GM12892 (cell line): ENCODE measurements around the gene ZDHHC14.

ENCODE experiments used
- DNase-seq: peaks from one replicate; pipeline ENCODE4 v3.0.0; 2011; ENCODE audit not compliant: insufficient read length
- FAIRE-seq: peaks from 2 replicates; lab custom pipeline; 2011; peaks lifted over from hg19 to GRCh38; lab: Jason Lieb, UNC
- POLR2A ChIP-seq: IDR thresholded peaks from 2 replicates; pipeline ENCODE4 v1.6.1; 2011; ENCODE audit warnings: low read depth, low read length, control low read depth
- POLR2AphosphoS5 ChIP-seq: IDR thresholded peaks from 2 replicates; pipeline ENCODE4 v1.6.1; 2011; ENCODE audit warnings: low read depth, low read length, control low read depth
- TAF1 ChIP-seq: IDR thresholded peaks from 2 replicates; pipeline ENCODE4 v1.6.1; 2011; ENCODE audit warnings: low read depth, mild to moderate bottlenecking, control low read depth, low read length, borderline replicate concordance

The ZDHHC14 gene

DNA sequence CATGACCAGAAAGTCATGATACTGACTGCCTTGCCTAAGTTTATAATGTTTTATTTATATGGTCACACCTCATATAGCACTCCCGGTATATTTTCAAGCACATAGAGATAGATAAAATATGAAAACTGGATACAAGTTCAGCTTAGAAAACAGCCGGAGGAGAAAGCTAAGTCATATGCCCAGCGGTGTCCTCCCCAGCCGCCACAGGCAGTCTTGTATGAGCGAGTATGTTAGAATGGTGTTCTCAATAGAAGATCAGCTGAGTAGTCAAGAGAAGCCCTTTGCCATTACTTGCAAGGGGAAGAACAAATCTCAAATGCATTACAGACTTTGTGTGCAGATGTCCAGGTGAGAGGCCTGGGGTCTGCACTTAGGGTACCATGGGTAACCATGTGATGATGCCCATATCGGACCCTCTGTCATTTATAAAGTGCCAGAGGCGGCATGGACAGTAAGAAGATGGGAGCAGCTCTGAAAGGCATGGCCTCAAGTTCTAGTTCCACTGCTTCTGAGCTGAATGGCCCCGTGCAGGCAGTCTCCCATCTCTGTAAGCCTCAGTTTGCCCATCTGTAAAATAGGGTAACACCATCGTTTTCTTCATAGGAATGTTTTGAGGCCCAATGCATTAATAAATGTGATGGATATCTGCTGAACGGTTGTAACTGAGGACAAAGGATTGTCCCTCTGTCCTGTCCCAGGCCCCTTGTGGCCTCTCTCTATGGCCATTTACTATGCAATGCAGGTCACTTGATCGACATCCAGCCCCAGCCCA lies 246.4 kb downstream of the ZDHHC14 start:
- no peak for TF ChIP-seq TAF1
- TF ChIP-seq POLR2AphosphoS5: no peak
- no peak for TF ChIP-seq POLR2A
- FAIRE-seq: no peak
- no peak for DNase-seq

DNA sequence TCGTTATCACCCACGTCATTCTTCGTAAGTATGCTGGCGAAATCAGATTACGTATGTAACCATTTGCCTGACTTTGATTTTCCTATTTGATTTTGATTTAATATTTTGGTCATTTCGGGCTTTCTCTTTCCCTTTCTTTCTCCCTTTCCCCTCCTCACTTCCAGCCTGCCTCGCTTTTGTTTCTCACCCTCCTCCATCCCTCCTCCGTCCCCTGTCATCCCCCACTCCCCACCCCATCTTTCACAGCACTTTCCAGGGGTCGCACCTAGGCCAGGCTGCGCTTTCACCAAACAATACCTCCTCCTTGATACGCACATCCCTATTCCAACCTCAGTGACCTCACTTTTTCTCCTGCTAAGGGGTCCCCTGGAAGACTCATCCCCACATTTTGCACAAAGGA lies 247.5 kb downstream of the ZDHHC14 start:
- TF ChIP-seq POLR2A: no peak
- no peak for TF ChIP-seq TAF1
- no peak for TF ChIP-seq POLR2AphosphoS5
- FAIRE-seq (no peak), DNase-seq (no peak)

DNA sequence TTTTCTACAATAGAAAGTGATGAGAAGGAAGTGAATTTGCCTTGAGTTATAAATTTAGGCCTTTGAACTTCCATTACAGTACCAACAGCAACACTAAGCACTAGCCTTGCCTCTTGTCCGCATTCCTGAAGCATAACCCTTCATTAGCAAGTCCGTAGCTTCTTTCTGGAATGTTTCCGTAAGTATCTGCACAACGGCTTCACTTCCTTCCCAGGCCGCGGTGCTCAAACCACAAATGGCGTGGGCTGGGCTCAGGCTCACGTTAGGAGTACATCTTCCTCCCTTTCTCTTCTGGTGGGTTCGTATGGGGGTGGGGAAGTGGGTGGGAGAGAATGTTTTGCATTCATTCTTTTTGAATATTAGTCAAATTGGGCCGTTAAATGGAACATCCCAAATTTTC lies 248.2 kb downstream of the ZDHHC14 start:
- no peak for DNase-seq
- TF ChIP-seq POLR2A (no peak), TAF1 (no peak), POLR2AphosphoS5 (no peak)
- FAIRE-seq: no peak

DNA sequence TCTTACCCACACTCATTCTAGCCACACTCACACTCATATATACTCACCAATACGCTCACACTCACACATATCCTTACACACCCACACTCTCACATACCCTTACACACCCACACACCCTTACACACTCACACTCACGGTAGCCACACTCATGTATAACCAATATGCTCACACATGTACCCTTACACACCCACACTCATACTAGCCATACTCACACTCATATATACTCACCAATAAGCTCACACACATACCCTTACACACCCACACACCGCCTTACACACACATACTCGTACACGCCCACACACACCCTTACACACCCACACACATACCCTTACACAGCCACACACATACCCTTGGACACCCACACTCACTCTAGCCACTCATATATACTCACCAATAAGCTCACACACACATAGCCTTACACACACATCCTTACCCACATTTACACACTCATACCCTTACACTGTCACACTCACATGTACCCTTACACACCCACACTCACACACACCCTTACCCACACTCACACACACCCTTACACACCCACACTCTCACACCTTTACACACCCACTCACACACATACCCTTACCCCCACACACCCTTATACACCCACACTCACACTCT lies 249.6 kb downstream of the ZDHHC14 start:
- FAIRE-seq (peak; percentile 46), DNase-seq (no peak)
- TF ChIP-seq TAF1 (no peak), POLR2A (no peak), POLR2AphosphoS5 (no peak)

DNA sequence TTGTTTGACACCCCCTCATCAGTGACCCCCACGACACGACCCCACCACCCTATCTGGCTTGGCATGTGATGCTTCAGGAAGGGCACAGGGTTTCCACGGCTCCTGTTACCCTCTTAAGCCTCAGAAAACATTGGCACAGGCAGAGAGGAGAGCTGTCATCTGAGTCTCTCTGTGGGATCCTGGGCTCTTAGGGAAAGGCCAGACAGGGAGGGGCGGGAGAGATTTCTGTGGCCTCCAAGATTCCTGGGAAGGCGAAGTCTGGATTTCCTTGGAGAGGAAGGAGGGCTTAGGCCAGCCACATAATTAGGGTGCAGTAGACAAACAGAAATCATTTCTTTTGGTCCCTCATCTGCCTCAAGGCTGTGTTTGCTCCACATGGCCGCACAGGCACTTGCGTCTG lies 250.4 kb downstream of the ZDHHC14 start:
- no peak for DNase-seq
- no peak for FAIRE-seq
- no peak for TF ChIP-seq POLR2AphosphoS5
- no peak for TF ChIP-seq TAF1
- TF ChIP-seq POLR2A: no peak

DNA sequence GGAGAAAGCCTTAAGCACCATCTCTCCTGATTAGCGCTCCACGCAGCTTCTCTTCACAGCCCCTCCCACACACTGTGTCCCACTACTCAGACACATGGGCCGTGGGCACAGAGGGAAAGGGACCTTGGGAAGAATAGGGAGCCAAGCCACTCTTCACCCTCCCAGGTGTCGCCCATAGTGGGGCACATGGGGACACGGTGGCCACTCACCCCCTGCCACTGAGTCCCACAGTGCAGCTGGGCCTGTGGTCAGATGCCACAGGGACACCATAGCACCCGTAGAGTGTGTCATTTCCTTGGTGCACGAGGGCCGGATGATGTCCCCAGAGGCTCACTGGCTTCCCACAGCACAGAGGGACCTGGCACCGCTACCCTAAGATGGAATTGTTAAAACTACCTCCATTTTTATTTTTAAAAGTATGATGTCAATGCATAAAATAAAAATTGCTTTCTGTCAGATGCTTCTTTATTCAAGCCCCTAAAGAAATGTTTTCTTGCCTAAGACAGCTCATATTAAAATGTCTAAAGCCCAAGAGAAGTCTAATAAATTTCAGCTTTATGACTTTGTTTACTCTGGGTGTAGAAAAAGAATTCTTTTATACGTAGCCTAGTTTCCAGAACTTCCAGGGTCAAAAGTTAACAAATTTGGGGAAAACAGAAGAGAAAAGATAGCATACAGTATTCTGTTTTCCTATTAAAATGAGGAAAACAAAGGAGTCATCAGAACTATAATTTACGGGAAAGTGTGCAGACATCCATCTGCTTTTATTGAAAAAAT lies 251.0 kb downstream of the ZDHHC14 start:
- TF ChIP-seq TAF1: no peak
- TF ChIP-seq POLR2A: no peak
- no peak for TF ChIP-seq POLR2AphosphoS5
- FAIRE-seq (no peak), DNase-seq (no peak)

DNA sequence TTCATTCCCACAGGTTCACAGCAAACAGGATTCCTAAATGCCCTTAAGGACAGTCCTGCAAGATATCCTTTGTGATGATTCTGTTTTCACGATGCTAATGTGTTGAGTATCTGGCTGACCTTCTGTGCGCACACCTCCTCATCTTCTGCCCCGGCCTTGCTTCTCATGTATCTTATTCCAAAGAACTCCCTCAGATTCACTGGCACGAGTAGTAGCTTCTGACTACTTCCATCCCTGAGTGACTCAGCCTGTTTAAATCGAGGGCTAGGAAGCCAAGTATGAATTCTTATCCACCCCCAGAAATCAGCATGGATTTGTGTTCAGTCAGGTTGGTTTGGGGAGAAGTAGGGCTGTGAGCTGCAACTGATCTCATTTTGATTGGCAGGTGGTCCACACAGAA lies 251.8 kb downstream of the ZDHHC14 start:
- no peak for TF ChIP-seq POLR2A
- TF ChIP-seq POLR2AphosphoS5: no peak
- no peak for TF ChIP-seq TAF1
- no peak for FAIRE-seq
- DNase-seq: no peak

DNA sequence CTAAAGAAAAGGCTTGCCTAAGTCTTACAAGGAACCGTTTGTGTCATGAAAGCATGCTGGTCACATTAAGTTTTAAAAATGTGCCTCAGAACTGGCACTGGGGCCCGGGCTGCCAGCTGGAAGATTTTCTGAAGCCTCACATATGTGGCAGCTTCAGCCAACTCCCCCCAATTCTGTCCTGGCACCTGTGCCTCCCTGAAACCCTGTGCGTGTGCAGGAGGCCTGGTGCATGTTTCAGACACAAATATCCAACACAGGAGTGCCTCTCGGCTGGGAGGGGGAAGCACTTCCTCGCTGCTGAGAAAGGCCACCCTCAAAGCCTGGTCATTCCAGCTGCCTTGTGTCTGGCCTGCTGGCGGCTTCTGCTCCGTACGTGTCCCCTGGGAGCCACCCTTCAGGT lies 253.6 kb downstream of the ZDHHC14 start:
- no peak for TF ChIP-seq POLR2AphosphoS5
- TF ChIP-seq POLR2A: no peak
- TF ChIP-seq TAF1: no peak
- no peak for FAIRE-seq
- DNase-seq: no peak

DNA sequence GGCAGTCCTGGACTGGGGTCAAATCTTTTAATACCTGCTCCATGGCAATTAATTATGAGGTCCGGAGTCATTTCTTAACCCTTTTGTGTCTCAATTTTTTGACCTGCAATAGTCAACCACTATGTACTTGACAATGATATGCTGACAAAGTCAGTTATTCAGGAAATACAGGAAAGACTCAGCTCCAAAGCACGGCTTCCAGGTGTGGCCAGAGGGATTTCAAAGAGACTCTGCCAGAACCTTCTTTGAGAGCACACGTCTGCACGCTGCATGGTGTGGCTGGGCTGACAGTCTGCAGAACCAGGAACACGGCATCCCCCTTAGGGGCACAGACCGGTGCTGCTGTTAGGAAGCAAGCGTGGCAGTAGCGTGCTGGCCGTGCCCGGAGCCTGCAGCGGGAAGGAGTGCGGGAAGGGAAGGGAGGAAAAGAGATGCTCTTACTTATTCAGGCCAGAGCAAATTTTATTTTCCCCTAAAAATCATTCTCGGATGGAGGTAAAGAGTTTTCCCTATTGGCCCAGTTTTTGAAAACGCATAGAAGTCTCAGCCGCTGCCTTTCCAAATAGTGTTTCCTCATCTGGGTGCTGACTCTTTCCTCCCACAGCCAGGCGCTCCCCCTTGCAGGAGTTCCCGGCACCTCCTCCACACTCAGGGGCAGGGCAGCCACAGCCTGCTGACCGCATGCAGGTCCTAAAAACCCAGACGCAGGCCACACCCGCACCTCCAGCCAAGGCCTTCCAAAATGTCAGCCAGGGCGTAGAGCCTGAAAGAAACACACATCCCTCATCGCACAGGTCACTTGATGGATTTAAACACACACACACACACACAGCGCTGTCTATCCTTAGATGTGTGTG lies 254.6 kb downstream of the ZDHHC14 start:
- no peak for FAIRE-seq
- TF ChIP-seq POLR2A (no peak), POLR2AphosphoS5 (no peak), TAF1 (no peak)
- no peak for DNase-seq

DNA sequence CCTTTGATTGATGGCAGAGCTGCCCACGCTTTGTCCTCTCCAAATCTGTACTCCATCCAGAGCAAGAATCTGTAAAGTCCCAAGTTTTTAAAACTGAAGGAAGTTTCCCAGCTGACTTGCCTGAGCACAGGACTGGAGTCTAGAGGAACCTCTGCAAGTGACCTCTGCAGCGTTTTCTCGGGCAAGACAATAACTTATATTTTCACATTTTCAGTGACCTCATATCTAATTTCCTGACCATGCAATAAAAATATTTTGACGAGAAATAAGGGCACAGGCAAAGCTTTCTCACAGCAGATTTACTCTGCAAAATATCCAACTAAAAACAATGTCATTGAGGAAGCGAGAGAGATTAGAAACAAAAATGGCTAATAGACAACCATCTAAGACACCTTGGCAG lies 256.5 kb downstream of the ZDHHC14 start:
- DNase-seq (no peak), FAIRE-seq (no peak)
- TF ChIP-seq POLR2A: no peak
- TF ChIP-seq TAF1: no peak
- TF ChIP-seq POLR2AphosphoS5: no peak
